Thymus (tissue), 11 donors: ENCODE data around the gene ZYG11B. TPM values are rescaled to one million over a fixed set of nuclear protein-coding genes. Genes with fewer than 3 reads are reported as not detected.
A peak's percentile ranks its signal among the peaks of the same experiment; 100 is the strongest.
"Not testable (repeated sequence)": the region's sequence is repeated elsewhere in the genome, so short reads cannot be mapped to it uniquely, and the experiment has no call there.

ENCODE experiments used
- DNase-seq, 9 donors: peaks; one replicate each; pipeline ENCODE4 v3.0.0-alpha.2; 2013; ENCODE audit warnings: low spot score in 9 of 9, low read depth in 6 of 9, missing footprints in 1 of 9
- H3K27ac ChIP-seq, 2 donors: one replicate each; pipeline ENCODE4 v1.5.1; 2013; ENCODE audit warnings: control low read depth in 1 of 2, low read depth in 1 of 2, low read length in 1 of 2, mild to moderate bottlenecking in 1 of 2, moderate library complexity in 1 of 2
- H3K27me3 ChIP-seq, 2 donors: one replicate each; pipeline ENCODE4 v1.5.1; 2013; ENCODE audit warnings: low read length in 1 of 2; ENCODE audit not compliant: control insufficient read depth in 2 of 2, insufficient read depth in 1 of 2
- H3K36me3 ChIP-seq, 2 donors: one replicate each; pipeline ENCODE4 v1.5.1; 2013; ENCODE audit warnings: low read length in 1 of 2, mild to moderate bottlenecking in 1 of 2, moderate library complexity in 1 of 2; ENCODE audit not compliant: control insufficient read depth in 2 of 2, insufficient read depth in 2 of 2
- H3K4me1 ChIP-seq, 2 donors: one replicate each; pipeline ENCODE4 v1.5.1; 2013; ENCODE audit warnings: low read length in 2 of 2; ENCODE audit not compliant: control insufficient read depth in 2 of 2, insufficient read depth in 2 of 2
- H3K4me3 ChIP-seq, 2 donors: one replicate each; pipeline ENCODE4 v1.5.1; 2013; ENCODE audit warnings: low read length in 2 of 2, control low read depth in 1 of 2, mild to moderate bottlenecking in 1 of 2
- H3K9me3 ChIP-seq, 2 donors: one replicate each; pipeline ENCODE4 v1.5.1; 2013; ENCODE audit warnings: low read length in 1 of 2, mild to moderate bottlenecking in 1 of 2; ENCODE audit not compliant: control insufficient read depth in 2 of 2, insufficient read depth in 1 of 2
- WGBS: extraction: QIAGEN DNeasy Blood & Tissue Kit; methylation state at CpG from one replicate; pipeline ENCODE4 v1.1.7; 2013; 5-methylcytosine and 5-hydroxymethylcytosine counted together
- polyA plus RNA-seq: library from polyadenylated mRNA; stranded (reverse); fragments of 200-250 nt; gene quantifications from one replicate; pipeline ENCODE4 v1.2.3, GENCODE V29; 2013
- total RNA-seq: library from RNA; stranded (reverse); fragments of 120-200 nt; gene quantifications from one replicate; pipeline ENCODE4 v1.2.4, GENCODE V29; 2013
- donor health status: healthy.

ZYG11B gene
- total and polyA plus RNA-seq, 2 donors = 9.0 to 10.8 TPM

DNA sequence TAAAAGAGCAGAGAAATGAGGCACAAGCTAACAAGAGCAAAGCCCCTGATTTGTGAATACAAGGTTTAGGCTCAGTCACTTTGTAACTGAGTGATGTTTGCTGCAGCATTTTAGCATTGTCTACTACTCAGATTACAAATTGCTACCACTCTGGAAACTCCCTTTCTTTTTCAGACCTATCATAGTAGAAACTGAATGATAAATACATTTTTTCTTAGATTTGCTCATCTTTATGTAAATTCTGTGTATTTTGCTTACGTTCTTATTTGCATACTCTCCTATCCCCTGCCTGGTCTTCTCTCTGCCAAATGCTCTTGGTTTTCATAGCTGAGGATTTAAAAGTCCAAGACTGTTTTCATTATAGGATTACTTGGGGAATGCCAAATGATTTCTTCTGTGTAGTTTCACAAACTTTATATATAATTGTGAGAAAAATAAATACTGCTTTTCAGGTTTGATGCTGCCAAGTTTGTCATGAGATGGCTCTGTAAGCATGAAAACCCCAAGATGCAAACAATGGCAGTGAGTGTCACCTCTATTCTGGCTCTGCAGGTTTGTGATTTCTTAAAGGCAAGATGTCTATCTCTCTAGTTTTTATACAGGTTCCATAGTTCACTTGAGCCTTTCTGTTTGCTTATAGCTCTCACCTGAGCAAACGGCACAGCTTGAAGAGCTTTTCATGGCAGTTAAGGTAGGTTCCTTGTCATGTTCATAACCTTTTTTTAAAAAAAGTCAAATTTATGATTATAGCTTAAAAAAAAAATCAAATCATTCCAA lies 141.0 kb downstream of the ZYG11B start:
- Histone ChIP-seq H3K4me3 (no peak overlapping the region), H3K4me1 (no peaks in the 10 kb centered on the region), H3K27me3 (no peaks in the 10 kb centered on the region), H3K9me3 (no peaks in the 10 kb centered on the region), H3K36me3 (no peaks in the 10 kb centered on the region), H3K27ac (peak overlapping the region in 1 of 2 donors; percentile 48)
- WGBS = 91% methylated on average over 2 of the region's 2 CpGs
- DNase-seq = peak in 1 of 9 donors; percentile 6

DNA sequence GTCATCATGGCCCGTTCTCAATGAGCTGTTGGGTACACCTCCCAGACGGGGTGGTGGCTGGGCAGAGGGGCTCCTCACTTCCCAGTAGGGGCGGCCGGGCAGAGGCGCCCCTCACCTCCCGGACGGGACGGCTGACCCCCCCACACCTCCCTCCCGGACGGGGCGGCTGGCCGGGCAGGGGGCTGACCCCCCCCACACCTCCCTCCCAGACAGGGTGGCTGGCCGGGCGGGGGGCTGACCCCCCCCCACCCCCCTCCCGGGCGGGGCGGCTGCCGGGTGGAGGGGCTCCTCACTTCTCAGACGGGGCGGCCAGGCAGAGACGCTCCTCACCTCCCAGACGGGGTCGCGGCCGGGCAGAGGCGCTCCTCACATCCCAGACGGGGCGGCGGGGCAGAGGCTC lies 143.5 kb downstream of the ZYG11B start:
- H3K9me3 ChIP-seq, DNase-seq, H3K36me3 ChIP-seq, H3K27me3 ChIP-seq, H3K4me1 ChIP-seq, H3K27ac ChIP-seq, H3K4me3 ChIP-seq: not testable (repeated sequence)
- 98% methylated on average over 28 of the region's 29 CpGs for WGBS

DNA sequence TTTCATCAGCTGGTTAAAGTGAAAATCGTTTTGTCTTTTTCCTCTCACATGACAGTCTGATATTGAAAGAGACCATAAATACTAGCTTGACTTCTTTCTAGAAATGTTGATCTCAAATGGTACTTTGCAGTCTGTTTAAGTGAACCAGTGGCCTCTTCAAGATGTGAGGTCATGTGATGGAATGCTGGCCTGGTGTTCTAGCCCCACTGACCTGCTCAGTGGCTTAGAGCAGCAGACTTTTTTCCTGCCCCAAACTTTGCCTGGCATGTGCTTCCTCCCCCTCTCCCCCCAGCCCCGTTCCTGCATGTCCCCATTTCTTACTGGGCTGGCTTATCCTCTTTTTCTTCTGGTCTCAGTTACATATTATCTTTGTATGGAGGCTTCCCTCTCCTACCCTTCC lies 150.6 kb downstream of the ZYG11B start:
- no peaks in the 10 kb centered on the region for H3K36me3 ChIP-seq
- H3K4me1 ChIP-seq = no peaks in the 10 kb centered on the region
- DNase-seq = no peak
- no peak overlapping the region for H3K27ac ChIP-seq
- H3K27me3 ChIP-seq = no peaks in the 10 kb centered on the region
- WGBS = 70% methylated on average over 2 of the region's 2 CpGs
- no peaks in the 10 kb centered on the region for H3K9me3 ChIP-seq
- no peak overlapping the region for H3K4me3 ChIP-seq

Other genes with a start within 250 kb of the ZYG11B start
- 40.2 TPM for gene TUT4, start 173.4 kb upstream of the ZYG11B start, total RNA-seq
- 91.7 TPM for gene TUT4, start 173.4 kb upstream of the ZYG11B start, polyA plus RNA-seq
- gene GPX7, start 124.1 kb upstream of the ZYG11B start, total RNA-seq = 30.9 TPM
- gene GPX7, start 124.1 kb upstream of the ZYG11B start, polyA plus RNA-seq = 22.2 TPM
- 0.61 TPM for gene SHISAL2A, start 93.3 kb upstream of the ZYG11B start, total RNA-seq
- gene SHISAL2A, start 93.3 kb upstream of the ZYG11B start, polyA plus RNA-seq = 2.6 TPM
- 4.0 TPM for gene COA7, start 28.1 kb upstream of the ZYG11B start, total RNA-seq
- 4.7 TPM for gene COA7, start 28.1 kb upstream of the ZYG11B start, polyA plus RNA-seq
- 0.90 TPM for gene ZYG11A, start 116.3 kb downstream of the ZYG11B start, total RNA-seq
- gene ZYG11A, start 116.3 kb downstream of the ZYG11B start, polyA plus RNA-seq = 0.91 TPM
- 31.6 TPM for gene ECHDC2, start 195.3 kb downstream of the ZYG11B start, total RNA-seq
- gene ECHDC2, start 195.3 kb downstream of the ZYG11B start, polyA plus RNA-seq = 114 TPM
- 141 TPM for gene SCP2, start 200.8 kb downstream of the ZYG11B start, total RNA-seq
- 179 TPM for gene SCP2, start 200.8 kb downstream of the ZYG11B start, polyA plus RNA-seq